HepG2 (cell line): ENCODE data around the gene MIB2. TPM values are rescaled to one million over a fixed set of nuclear protein-coding genes. Genes with fewer than 3 reads are reported as not detected.

Experiments
- CBFB ChIP-seq: sonication (generic); formaldehyde crosslinking; IDR thresholded peaks from 2 replicates; pipeline ENCODE4 v1.4.0; 2020; ENCODE audit warnings: missing genetic modification reagents
- HOXA3 ChIP-seq: sonication (generic); formaldehyde crosslinking; IDR thresholded peaks from 2 replicates; pipeline ENCODE4 v1.5.0; 2020; ENCODE audit warnings: missing genetic modification reagents
- HOXA7 ChIP-seq: sonication (generic); formaldehyde crosslinking; IDR thresholded peaks from 2 replicates; pipeline ENCODE4 v1.8.1; 2022; ENCODE audit warnings: mild to moderate bottlenecking, missing genetic modification reagents, moderate library complexity
- KDM6A ChIP-seq: IDR thresholded peaks from 2 replicates; pipeline ENCODE4 v1.6.1; 2016; ENCODE audit warnings: low read depth
- MAF1 ChIP-seq: sonication (generic); formaldehyde crosslinking; IDR thresholded peaks from 2 replicates; pipeline ENCODE4 v1.5.0; 2020; ENCODE audit warnings: missing genetic modification reagents, borderline replicate concordance
- MIER3 ChIP-seq: IDR thresholded peaks from 2 replicates; pipeline ENCODE4 v1.6.1; 2016; ENCODE audit warnings: missing compliant biosample characterization, borderline replicate concordance
- MTA1 ChIP-seq: sonication (generic); formaldehyde crosslinking; IDR thresholded peaks from 2 replicates; pipeline ENCODE4 v1.4.0; 2020; ENCODE audit warnings: missing genetic modification reagents, mild to moderate bottlenecking, borderline replicate concordance
- ONECUT2 ChIP-seq: sonication (generic); formaldehyde crosslinking; IDR thresholded peaks from 2 replicates; pipeline ENCODE4 v1.4.0; 2020; ENCODE audit warnings: missing genetic modification reagents
- PHF21A ChIP-seq: sonication (generic); formaldehyde crosslinking; IDR thresholded peaks from 2 replicates; pipeline ENCODE4 v1.5.0; 2020; ENCODE audit warnings: mild to moderate bottlenecking, missing genetic modification reagents
- PHF8 ChIP-seq: sonication (generic); formaldehyde crosslinking; IDR thresholded peaks from 2 replicates; pipeline ENCODE4 v1.5.0; 2020; ENCODE audit warnings: missing genetic modification reagents
- POGK ChIP-seq: sonication (generic); formaldehyde crosslinking; conservative IDR thresholded peaks from 2 replicates; pipeline ENCODE4 v1.8.0; 2022; ENCODE audit warnings: mild to moderate bottlenecking, moderate library complexity, missing genetic modification reagents
- PRPF4 ChIP-seq: fragments of 200-400 bp; formaldehyde crosslinking; IDR thresholded peaks from 2 replicates; pipeline ENCODE4 v1.6.1; 2016; ENCODE audit warnings: low read length, low read depth; ENCODE audit not compliant: poor library complexity, severe bottlenecking
- SRSF1 ChIP-seq: fragments of 200-400 bp; formaldehyde crosslinking; optimal IDR thresholded peaks from 2 replicates; pipeline ENCODE3; 2017; ENCODE audit warnings: mild to moderate bottlenecking, low read depth, low read length, moderate library complexity
- TRIM24 ChIP-seq: sonication (generic); formaldehyde crosslinking; IDR thresholded peaks from 2 replicates; pipeline ENCODE4 v1.8.0; 2022; ENCODE audit warnings: mild to moderate bottlenecking, missing genetic modification reagents
- ZHX2 ChIP-seq, 2 experiments: sonication (generic) in 1 of 2; formaldehyde crosslinking in 1 of 2; IDR thresholded peaks; 2 replicates each; pipeline versions ENCODE4 v1.6.1 to v1.9.0; 2014 to 2022; ENCODE audit warnings: antibody characterized with exemption in 1 of 2, borderline replicate concordance in 1 of 2, inconsistent platforms in 1 of 2, low read depth in 1 of 2, missing genetic modification reagents in 1 of 2
- ZMAT5 ChIP-seq: sonication (generic); formaldehyde crosslinking; IDR thresholded peaks from 2 replicates; pipeline ENCODE4 v1.5.0; 2020; ENCODE audit warnings: mild to moderate bottlenecking, low read depth, missing genetic modification reagents, borderline replicate concordance
- ZNF160 ChIP-seq: sonication (generic); formaldehyde crosslinking; IDR thresholded peaks from 2 replicates; pipeline ENCODE4 v1.8.0; 2022; ENCODE audit warnings: mild to moderate bottlenecking, inconsistent platforms, missing genetic modification reagents
- ZNF343 ChIP-seq: sonication (generic); formaldehyde crosslinking; IDR thresholded peaks from 2 replicates; pipeline ENCODE4 v1.4.0; 2020; ENCODE audit warnings: mild to moderate bottlenecking, missing genetic modification reagents
- ZNF431 ChIP-seq: sonication (generic); formaldehyde crosslinking; IDR thresholded peaks from 2 replicates; pipeline ENCODE4 v1.9.0; 2022; ENCODE audit warnings: missing genetic modification reagents, low read depth, mild to moderate bottlenecking, borderline replicate concordance
- ZNF460 ChIP-seq: sonication (generic); formaldehyde crosslinking; IDR thresholded peaks from 2 replicates; pipeline ENCODE4 v1.5.1; 2020; ENCODE audit warnings: missing genetic modification reagents, mild to moderate bottlenecking, borderline replicate concordance
- ZNF567 ChIP-seq: sonication (generic); formaldehyde crosslinking; IDR thresholded peaks from 2 replicates; pipeline ENCODE4 v1.8.1; 2023; ENCODE audit warnings: mild to moderate bottlenecking, missing genetic modification reagents, borderline replicate concordance
- ZNF746 ChIP-seq: sonication (generic); formaldehyde crosslinking; IDR thresholded peaks from 2 replicates; pipeline ENCODE4 v1.8.0; 2022; ENCODE audit warnings: mild to moderate bottlenecking, missing genetic modification reagents
- polyA plus RNA-seq, 8 experiments: library from polyadenylated mRNA; depleted of rRNA in 3 of 8; stranded (reverse) in 7 of 8; unstranded in 1 of 8; fragments of >200 nt; fragmentation: Illumina TruSeq in 4 of 8; extraction: Trizol in 4 of 8; gene quantifications; 2 replicates each; pipeline versions ENCODE4 v1.2.1 to v1.2.3, GENCODE V29; 2011 to 2016; ENCODE audit warnings: low read depth in 4 of 8, missing spikeins in 1 of 8, mixed read lengths in 1 of 8; ENCODE audit not compliant: insufficient read depth in 1 of 8
- total RNA-seq, 5 experiments: library from RNA; depleted of rRNA; stranded (reverse); fragments of >200 nt; fragmentation: Illumina TruSeq; extraction: Trizol; gene quantifications; 2 replicates each; pipeline ENCODE4 v1.2.3, GENCODE V29; 2016; ENCODE audit warnings: low read depth in 1 of 5

MIB2 gene
- total and polyA plus RNA-seq, 2 of the 13 experiments (the other 11 are each of a cell fraction or from before 2014, with no cell fraction given) = 19.9 to 30.4 TPM

- TF ChIP-seq ZHX2 (IDR thresholded peaks at IDR 0.05; ENCODE audit: low read depth) = peak; percentile 100
- TF ChIP-seq ZHX2 (CRISPR knock-in tag; IDR thresholded peaks at IDR 0.05; ENCODE audit: borderline replicate concordance) = no peak
- TF ChIP-seq MIER3 = peak; percentile 42; the same call in 1 of the 2 replicates
- TF ChIP-seq PHF8 (CRISPR knock-in tag) = peak; percentile 84
- no peak for TF ChIP-seq POGK (CRISPR knock-in tag)
- no peak for TF ChIP-seq TRIM24 (CRISPR knock-in tag)
- no peak for TF ChIP-seq SRSF1
- no peak for TF ChIP-seq ZNF160 (CRISPR knock-in tag)
- TF ChIP-seq PRPF4 = no peak
- no peak for TF ChIP-seq PHF21A
- TF ChIP-seq KDM6A (CRISPR knock-in tag) = no peak
- no peak for TF ChIP-seq ZMAT5 (CRISPR knock-in tag)
- no peak; the same call in 1 of the 2 replicates for TF ChIP-seq MAF1
- TF ChIP-seq ZNF746 (CRISPR knock-in tag) = no peak
- no peak for TF ChIP-seq MTA1 (CRISPR knock-in tag)
- TF ChIP-seq ZNF343 (CRISPR knock-in tag) = no peak; the same call in 1 of the 2 replicates
- no peak for TF ChIP-seq ONECUT2 (CRISPR knock-in tag)
- no peak for TF ChIP-seq ZNF460 (CRISPR knock-in tag)
- no peak for TF ChIP-seq ZNF431 (CRISPR knock-in tag)
- TF ChIP-seq HOXA7 (CRISPR knock-in tag) = no peak
- no peak for TF ChIP-seq ZNF567
- TF ChIP-seq HOXA3 (CRISPR knock-in tag) = peak; percentile 100
- TF ChIP-seq CBFB = peak; percentile 57; the same call in 1 of the 2 replicates
Measured at GRCh38 chr1:1574721-1575537, 40.4 kb upstream of the MIB2 start, which contains the start of gene SSU72 (continued).
